SH-SY5Y (cell line): ENCODE data around the gene ZNF487.

Experiments
- GATA2 ChIP-seq: IDR thresholded peaks from 2 replicates; pipeline ENCODE4 v1.6.1; 2011; ENCODE audit warnings: mild to moderate bottlenecking, low read depth, low read length
- GATA3 ChIP-seq: IDR thresholded peaks from 2 replicates; pipeline ENCODE4 v1.6.1; 2011; ENCODE audit warnings: low read depth, mild to moderate bottlenecking, low read length, moderate library complexity

DNA sequence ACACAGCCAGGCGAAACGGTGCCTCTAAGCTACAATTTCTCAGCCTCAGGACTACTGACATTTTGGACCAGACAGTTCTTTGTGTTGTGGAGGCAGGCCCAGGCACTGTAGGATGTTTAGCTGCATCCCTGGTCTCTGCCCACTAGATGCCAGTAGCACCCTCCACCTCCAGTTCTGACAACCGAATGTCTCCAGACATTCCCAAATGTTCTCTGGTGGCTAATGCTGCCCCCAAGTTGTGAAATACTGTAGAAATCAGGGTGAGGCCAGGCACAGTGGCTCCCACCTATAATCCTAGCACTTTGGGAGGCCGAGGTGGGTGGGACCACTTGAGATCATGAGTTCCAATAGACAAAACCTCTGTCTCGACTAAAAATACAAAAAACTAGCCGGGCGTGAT is 46.2 kb upstream of the ZNF487 start:
- TF ChIP-seq GATA2 (no peak), GATA3 (no peak)
